ENCODE measurements around the gene HUS1.

Gene HUS1

GRCh38 chr7:47941136-47941844, 38.1 kb downstream of the HUS1 start:
- peaks cover 10% of the 10 kb centered on the region for H3F3A ChIP-seq (ENCODE audit: insufficient read depth, low read length)
- no peaks in the 10 kb centered on the region for H4K20me1 ChIP-seq (ENCODE audit: insufficient read depth, low read length)
- no peaks in the 10 kb centered on the region for H3K36me3 ChIP-seq (replicated peaks; ENCODE audit: insufficient read depth, low read length)
- H3K27me3 ChIP-seq (replicated peaks; ENCODE audit: insufficient read depth, low read length), result no peaks in the 10 kb centered on the region
- no peak for DNase-seq
- H2AFZ ChIP-seq (ENCODE audit: low read length), result no peak overlapping the region
- H3K4me1 ChIP-seq (ENCODE audit: low read length), result peaks cover 24% of the 10 kb centered on the region
- H3K79me2 ChIP-seq (ENCODE audit: low read length), result no peaks in the 10 kb centered on the region
- H3K9ac ChIP-seq (ENCODE audit: low read length), result no peak overlapping the region
- H3K9me3 ChIP-seq (replicated peaks; ENCODE audit: insufficient read depth, low read length), result no peaks in the 10 kb centered on the region
- no peak overlapping the region for H3K4me2 ChIP-seq (ENCODE audit: low read depth, low read length)
- no peak overlapping the region for H3K4me3 ChIP-seq (ENCODE audit: low read length)
- H3K9me2 ChIP-seq (replicated peaks; ENCODE audit: insufficient read depth, low read length), result no peaks in the 10 kb centered on the region
- H3K27ac ChIP-seq (ENCODE audit: low read length), result no peak overlapping the region
- no peak for TF ChIP-seq EZH2phosphoT487 (IDR thresholded peaks at IDR 0.05; ENCODE audit: low read length)
- no peak for TF ChIP-seq EZH2 (optimal IDR thresholded peaks at IDR 0.05; ENCODE audit: low read depth, low read length)
- TF ChIP-seq, protein P1, sequence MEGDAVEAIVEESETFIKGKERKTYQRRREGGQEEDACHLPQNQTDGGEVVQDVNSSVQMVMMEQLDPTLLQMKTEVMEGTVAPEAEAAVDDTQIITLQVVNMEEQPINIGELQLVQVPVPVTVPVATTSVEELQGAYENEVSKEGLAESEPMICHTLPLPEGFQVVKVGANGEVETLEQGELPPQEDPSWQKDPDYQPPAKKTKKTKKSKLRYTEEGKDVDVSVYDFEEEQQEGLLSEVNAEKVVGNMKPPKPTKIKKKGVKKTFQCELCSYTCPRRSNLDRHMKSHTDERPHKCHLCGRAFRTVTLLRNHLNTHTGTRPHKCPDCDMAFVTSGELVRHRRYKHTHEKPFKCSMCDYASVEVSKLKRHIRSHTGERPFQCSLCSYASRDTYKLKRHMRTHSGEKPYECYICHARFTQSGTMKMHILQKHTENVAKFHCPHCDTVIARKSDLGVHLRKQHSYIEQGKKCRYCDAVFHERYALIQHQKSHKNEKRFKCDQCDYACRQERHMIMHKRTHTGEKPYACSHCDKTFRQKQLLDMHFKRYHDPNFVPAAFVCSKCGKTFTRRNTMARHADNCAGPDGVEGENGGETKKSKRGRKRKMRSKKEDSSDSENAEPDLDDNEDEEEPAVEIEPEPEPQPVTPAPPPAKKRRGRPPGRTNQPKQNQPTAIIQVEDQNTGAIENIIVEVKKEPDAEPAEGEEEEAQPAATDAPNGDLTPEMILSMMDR (IDR thresholded peaks at IDR 0.05; ENCODE audit: low read length), result no peak

DNA sequence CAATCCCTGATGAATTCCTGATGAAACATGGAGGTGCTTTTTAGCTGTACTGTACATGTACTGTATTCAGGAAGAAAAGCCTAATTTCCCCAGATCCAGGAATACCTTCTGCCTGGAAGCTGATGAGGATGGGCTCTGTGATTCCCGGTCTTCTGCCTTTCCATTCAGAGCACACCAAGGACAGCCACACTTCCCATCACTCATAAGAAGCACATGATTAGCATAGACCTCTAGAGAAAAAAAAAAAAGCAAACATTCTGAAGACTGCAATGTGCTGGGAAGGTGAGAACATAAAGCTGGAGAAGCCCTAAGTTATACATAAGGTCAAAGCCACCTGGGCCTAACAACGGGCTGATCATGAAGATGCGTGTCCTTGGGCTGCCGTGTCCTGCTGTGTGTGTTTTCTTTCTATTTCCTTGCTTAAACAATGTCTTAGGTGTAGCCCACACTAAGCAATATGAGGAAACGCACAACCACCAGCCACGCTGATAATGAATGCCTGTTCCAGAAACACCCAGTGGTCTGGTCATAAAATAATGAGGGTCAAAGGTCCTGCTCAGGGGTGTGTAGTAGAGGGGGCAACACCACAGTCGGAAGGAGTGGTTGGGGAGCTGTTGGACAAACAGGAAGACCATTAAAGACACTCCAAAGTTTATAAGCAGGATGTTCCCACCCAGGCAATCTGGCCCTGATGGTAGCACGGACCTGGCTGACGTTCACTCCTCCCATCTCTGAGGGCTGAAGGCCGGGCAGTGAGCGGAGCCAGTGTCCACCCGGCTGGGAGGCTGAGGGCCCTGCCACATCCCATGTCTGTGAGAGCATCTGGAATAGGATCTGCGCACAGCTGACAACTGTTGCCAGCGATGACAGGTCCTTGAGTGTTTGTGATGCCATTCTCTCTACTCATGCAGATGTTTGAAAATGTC, 39.1 kb downstream of the HUS1 start:
- Histone ChIP-seq H2AFZ (ENCODE audit: low read length) (no peak overlapping the region), H3K4me3 (ENCODE audit: low read length) (no peak overlapping the region), H3F3A (ENCODE audit: insufficient read depth, low read length) (peaks cover 10% of the 10 kb centered on the region), H3K27ac (ENCODE audit: low read length) (no peak overlapping the region), H3K36me3 (replicated peaks; ENCODE audit: insufficient read depth, low read length) (no peaks in the 10 kb centered on the region), H3K9me2 (replicated peaks; ENCODE audit: insufficient read depth, low read length) (no peaks in the 10 kb centered on the region), H4K20me1 (ENCODE audit: insufficient read depth, low read length) (no peaks in the 10 kb centered on the region), H3K27me3 (replicated peaks; ENCODE audit: insufficient read depth, low read length) (no peaks in the 10 kb centered on the region), H3K9ac (ENCODE audit: low read length) (no peak overlapping the region), H3K9me3 (replicated peaks; ENCODE audit: insufficient read depth, low read length) (no peaks in the 10 kb centered on the region), H3K79me2 (ENCODE audit: low read length) (no peaks in the 10 kb centered on the region), H3K4me1 (ENCODE audit: low read length) (peaks cover 24% of the 10 kb centered on the region), H3K4me2 (ENCODE audit: low read depth, low read length) (no peak overlapping the region)
- TF ChIP-seq EZH2phosphoT487 (IDR thresholded peaks at IDR 0.05; ENCODE audit: low read length) (no peak), EZH2 (optimal IDR thresholded peaks at IDR 0.05; ENCODE audit: low read depth, low read length) (no peak)
- TF ChIP-seq, protein P1 (IDR thresholded peaks at IDR 0.05; ENCODE audit: low read length), result no peak
- DNase-seq, result no peak

GRCh38 chr7:47939425-47940036, 39.9 kb downstream of the HUS1 start:
- Histone ChIP-seq H3K79me2 (ENCODE audit: low read length) (no peaks in the 10 kb centered on the region), H3K4me1 (ENCODE audit: low read length) (peaks cover 24% of the 10 kb centered on the region), H3K27ac (ENCODE audit: low read length) (no peak overlapping the region), H3F3A (ENCODE audit: insufficient read depth, low read length) (peaks cover 10% of the 10 kb centered on the region), H3K9me2 (replicated peaks; ENCODE audit: insufficient read depth, low read length) (no peaks in the 10 kb centered on the region), H2AFZ (ENCODE audit: low read length) (no peak overlapping the region), H3K9ac (ENCODE audit: low read length) (no peak overlapping the region), H3K4me2 (ENCODE audit: low read depth, low read length) (no peak overlapping the region), H3K4me3 (ENCODE audit: low read length) (no peak overlapping the region), H3K9me3 (replicated peaks; ENCODE audit: insufficient read depth, low read length) (no peaks in the 10 kb centered on the region), H3K27me3 (replicated peaks; ENCODE audit: insufficient read depth, low read length) (no peaks in the 10 kb centered on the region), H4K20me1 (ENCODE audit: insufficient read depth, low read length) (no peaks in the 10 kb centered on the region), H3K36me3 (replicated peaks; ENCODE audit: insufficient read depth, low read length) (no peaks in the 10 kb centered on the region)
- no peak for DNase-seq
- no peak for TF ChIP-seq EZH2 (optimal IDR thresholded peaks at IDR 0.05; ENCODE audit: low read depth, low read length)
